GM21528 (cell line): ENCODE data around the gene ZBTB24.

Experiments
- ATAC-seq: cut with Tn5 transposase; IDR thresholded peaks from one replicate; pipeline ENCODE4 v1.9.1; 2021; ENCODE audit warnings: mild to moderate bottlenecking, moderate library complexity; ENCODE audit not compliant: unreplicated experiment, low FRiP score

ZBTB24 gene

DNA sequence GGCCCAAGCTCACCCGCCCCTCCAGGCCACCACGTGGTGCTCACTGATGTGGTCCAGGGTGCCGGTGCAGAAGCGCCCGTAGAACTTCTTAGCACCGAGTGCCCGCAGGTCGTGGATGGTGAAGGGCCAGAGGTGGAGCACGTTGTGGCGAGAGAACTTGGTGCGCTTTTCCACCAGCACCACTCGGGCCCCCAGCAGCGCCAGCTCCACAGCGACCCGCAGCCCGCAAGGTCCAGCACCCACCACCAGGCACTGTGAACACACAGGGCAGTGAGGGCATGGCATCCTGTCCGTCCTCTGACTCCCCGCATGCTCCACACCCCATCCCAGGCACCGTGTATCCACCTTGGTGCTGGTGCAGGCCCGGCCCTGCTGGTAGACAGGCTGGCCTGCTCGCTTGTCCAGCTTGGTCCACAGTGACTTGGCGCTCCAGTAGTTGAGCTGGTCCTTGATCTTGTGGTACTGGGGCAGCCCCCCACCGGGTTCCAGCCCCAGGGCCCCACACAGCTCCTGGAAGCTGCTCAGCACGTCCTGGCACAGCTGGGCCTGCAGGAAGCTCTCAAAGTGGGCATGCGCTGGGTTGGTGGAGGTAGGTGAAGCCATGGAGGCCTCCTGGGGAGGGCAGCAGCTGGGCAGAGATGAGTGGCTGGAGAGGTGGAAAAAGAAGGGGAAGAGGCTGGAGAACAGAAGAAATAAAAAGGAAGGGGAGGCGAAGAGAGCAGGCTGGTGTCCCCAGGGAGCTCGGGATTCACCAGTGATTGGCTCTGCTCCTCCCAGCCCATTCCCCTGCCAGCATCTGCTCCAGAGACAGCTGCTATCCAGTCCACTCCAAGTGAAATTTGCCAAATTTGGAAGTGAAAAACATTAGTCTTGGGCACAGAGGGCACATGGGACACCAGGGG, 29.2 kb downstream of the ZBTB24 start:
- ATAC-seq, result no peak

DNA sequence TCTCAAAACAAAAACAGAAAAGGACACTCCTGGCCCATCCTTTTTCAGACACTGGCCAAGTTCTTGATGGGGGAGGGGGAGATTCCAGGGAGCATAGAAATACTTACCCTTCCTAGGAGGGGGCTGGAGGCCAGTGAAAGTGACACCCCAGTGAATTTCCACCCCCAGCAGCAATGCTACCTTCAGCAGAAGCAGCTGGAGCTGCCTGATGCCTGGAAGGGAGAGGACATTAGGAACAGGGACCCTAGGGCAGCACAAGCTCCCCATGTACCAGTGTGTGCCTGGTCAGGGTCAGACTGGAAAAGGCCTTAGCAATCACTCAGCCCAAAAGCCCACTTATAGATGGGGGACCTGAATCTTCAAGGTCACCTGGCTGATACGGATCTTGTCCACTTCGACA, 29.9 kb downstream of the ZBTB24 start:
- no peak for ATAC-seq

DNA sequence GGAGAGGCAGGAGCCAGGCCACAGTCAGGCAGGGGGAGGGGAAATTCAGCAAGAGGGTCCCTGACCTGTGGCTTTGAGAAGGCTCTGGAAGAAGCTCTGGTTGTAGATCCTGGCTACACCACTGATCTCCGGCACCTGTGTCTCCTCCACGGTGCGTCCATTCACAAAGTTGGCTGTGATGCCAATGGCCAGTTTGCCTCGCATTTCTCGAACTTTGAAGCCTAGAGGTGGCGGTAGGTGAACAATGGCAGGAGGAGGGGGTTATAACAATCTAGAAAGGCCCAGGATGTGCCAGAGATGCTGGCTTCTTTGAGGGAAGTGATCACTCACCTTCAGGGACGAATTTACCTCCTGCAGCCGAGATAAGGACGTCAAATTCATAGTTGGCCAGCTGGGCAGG, 30.8 kb downstream of the ZBTB24 start:
- no peak for ATAC-seq

DNA sequence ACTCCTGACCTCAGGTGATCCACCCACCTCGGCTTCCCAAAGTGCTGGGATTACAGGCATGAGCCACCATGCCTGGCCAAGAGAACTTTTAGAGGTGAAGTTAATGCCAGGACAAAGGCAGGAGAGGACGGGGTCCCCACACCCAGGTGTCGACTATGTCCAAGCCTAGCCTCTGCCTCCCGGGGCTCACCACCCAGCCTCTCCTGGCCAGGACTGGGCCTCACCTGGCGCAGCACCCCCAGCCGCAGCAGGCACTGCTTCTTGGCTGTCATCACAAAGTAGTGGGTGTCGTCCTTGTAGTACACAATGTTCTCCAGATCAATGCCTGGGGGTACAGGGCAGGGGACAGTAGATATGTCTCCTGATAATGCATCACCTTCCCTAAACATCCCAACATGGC, 31.6 kb downstream of the ZBTB24 start:
- no peak for ATAC-seq

DNA sequence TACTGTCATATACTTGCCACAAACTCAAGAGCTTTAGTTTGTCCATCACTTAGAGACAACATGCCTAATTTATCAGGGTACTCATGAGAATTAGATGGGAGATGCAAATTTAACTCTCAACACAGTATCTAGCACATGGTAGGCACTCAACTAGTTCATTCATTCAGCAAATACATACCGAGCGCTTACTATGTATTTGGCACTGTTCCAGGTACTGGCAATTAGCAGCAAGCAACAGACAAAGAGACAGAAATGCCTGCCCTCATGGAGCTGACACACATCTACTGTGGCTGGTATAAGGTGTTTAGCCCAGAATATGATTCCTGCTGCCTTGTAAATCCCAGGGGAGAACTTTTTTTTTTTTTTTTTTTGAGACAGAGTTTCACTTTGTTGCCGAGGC, 32.2 kb downstream of the ZBTB24 start:
- no peak for ATAC-seq

DNA sequence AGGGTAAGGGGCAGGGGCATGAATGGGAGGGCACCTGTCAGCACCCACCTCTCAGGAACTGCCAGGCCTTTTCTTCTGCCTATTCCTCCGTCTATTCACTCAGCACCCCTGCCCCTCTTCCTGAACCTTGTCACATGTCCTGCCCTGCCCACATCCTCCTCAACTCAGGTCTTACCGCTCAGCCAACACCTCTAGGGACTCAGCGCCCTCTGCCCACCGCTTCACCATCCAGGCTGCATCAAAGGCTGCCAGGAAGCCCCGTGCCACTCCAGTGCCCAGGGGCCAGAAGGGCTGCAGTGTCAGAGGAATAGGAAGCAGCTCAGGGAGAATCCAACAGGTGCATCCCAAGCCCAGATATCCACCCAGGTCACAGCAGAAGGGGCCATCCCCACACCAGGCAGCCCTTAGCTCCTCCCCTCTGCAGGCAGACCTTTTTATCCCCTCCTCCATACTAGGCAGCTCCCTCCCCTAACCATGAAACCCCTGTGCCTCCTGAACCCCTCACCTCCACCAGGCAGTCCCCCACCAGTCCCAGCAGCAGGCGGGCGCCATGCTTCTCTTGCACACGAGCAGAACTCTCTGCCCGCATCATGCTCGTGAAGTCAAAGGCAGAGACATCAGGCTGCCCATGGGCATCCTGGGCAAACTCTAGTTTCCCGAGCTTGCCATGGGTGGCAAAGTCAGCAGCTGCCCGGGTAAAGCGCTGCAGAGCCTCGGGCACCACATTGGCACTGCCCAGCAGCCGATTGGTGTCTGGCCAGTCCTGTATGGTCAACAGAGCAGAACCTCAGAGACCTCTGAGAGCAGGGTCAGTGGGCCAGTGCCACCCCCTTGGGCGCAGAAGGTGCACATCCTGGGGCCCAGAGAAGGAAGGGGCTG, 33.0 kb downstream of the ZBTB24 start:
- no peak for ATAC-seq

DNA sequence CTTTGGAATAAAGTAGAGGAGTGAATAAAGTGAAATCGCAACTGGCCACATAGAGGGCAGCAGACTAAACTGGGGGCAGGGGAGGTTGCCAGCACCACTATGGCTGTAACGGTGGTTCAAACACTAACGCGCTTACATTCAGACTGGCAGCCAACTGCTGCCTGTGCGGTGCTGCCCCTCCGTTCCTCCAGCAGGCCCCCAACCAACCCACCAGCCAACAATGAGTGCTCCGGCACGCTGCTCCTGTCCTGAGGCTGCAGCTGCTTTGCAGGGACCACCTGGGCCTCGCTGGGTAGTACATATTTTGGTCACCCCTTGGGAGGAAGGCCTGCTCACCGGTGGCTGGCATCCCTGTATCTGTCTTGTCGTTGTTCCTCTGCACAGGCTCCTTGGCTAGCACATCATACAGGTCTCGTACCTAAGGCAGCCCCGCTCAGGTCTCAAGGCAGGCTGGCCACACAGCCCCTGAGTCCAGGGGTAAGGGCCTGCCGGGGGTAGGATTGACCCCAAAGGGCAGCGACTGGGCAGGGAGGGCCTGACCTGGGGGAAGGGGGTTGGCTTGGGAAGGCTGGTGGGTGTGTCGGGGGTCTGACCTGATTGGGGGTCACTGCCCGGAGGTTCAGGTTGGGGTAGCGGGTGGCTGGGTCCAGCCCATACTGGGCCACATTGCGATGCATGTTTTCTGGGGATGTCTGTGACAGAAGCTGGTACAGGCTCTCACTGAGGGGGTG, 33.8 kb downstream of the ZBTB24 start:
- ATAC-seq, result no peak

DNA sequence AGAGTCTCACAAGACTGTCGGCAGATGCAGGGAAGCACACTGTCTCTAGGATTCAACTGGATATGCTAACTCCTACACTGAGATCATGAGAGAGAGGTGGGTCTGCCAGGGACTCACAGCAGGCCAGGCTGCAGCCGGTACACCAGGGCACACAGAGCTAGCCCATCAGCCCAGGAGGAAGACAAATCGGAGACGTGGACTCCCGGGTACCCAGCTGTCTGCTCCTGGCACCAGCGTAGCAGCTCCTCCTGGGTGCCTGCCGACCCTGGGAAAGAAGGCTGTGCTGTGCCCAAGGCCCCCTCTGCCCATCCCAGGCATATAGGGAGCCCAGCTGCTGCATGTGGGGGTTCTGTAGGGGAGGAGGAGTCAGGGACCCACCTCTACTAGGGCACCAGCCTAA, 34.4 kb downstream of the ZBTB24 start:
- ATAC-seq, result no peak

DNA sequence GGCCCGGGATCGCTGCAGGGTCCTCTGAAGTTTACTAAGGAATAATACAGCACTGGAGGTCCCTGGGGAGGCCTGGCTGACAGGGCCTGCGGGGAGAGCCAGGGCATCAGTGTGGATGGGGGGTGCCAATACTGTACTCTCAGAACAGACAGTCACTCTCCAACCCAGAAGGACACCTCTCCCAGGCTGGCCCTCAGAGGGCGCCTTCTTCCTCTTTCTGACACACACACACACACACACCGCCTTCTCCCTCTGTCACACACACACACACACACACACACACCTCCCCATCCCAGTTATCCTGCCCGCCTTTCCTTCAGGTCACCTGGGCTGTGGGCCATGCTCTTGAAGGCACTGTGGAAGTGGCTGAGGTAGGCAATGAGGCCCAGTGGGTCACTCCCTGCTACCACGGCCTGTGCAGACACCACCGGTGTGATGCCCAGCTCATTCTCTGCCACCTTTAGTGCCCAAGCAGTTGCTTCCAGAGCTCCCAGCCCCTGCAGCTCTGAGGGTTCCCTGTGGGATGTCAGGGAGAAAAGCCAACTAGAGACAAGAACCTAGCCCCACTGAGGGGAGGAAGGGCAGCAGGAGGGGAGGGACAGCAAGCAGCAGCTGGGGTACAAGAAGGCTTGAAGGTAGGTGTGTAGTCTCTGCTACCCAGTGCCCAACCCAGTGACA, 35.0 kb downstream of the ZBTB24 start:
- no peak for ATAC-seq

DNA sequence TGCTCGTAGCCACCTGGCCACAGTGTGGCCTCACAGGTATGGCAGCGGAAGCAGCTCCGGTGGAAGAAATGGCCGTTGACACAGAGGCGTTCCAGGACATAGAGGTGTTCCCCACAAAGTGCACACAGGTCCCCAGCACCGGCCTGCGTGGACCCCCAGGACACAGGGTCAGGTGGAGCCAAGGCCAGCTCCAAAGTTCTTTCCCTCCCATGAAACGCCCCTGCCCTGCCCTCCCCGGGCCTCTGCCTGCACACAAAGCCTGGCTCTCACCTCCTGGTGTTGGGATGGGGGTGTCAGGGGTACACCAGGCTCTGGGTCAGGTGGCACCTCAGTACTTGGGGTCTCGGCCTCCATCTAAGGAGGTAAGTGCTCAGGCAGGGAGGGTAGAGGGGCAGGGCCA, 35.9 kb downstream of the ZBTB24 start:
- ATAC-seq, result no peak

DNA sequence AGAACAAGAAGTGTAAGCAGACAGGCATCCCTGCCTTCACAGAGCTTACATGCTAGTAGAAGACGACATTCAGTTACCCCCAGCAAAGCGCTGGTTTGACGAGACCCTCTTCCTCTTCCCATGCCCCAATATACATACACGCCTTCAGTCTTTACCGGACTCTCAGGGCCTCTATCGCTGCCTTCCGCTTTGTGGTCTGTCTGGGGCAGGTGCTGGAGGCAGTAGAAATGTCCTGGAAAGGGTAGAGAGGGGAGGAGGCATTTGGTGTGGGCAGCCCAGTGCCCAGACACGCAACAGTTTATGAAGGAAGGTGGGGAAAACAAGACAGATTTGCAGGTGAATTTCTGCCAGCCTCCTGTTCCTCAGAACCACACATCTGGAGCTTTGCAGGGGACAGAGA, 36.5 kb downstream of the ZBTB24 start:
- ATAC-seq, result no peak

DNA sequence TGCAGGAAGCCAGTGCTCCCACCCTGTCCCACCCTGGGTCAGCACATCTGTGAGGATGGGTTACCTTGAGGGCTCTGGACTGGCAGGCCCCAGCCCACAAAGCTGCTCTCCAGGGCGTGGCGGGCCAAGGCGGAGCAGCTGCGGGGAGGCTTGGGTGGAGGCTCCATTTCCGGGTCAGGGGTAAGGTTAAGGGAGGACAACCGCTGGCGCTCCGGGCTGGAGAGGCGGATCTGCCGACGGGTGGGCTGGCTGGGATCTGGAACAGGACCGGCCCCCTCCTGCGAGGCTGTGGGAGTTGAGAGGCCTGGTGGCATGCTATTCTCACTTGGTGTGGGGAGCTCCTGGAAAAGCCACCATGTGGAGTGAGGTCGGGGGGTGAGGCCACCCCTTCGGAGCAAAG, 36.9 kb downstream of the ZBTB24 start:
- no peak for ATAC-seq

DNA sequence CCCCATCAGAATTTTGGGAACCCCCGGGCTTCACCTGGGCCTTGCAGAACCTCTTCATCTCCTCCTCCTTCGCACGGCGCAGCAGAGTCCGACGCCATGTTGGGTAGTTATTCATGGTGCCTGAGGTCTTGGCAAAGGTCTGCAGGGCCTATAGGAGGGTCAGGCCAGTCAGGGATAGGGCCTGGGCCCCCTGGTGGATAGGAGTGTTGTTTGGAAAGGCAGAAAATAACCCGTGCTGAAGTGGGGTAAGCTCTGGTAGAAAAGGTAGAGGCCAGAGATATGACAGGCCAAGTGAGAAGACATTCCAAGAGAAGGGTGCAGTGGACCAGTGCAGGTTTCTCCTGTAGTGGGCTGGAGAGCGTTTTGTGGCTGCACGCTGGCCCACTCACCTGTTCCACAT, 37.6 kb downstream of the ZBTB24 start:
- no peak for ATAC-seq

DNA sequence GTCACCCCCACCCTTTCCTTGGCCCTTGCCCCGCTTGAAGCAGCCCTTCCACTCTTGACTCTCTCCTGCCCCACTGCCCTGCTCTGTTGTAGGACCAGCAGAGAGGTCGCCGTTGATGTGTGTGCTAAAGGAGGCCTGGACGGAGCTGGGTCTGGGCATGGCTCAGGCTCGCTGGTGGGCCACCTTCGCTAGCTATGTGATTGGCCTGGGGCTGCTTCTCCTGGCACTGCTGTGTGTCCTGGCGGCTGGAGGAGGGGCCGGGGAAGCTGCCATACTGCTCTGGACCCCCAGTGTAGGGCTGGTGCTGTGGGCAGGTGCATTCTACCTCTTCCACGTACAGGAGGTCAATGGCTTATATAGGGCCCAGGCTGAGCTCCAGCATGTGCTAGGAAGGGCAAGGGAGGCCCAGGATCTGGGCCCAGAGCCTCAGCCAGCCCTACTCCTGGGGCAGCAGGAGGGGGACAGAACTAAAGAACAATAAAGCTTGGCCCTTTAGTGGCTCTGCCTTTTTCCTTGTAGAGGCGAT, 39.5 kb downstream of the ZBTB24 start:
- ATAC-seq, result no peak

DNA sequence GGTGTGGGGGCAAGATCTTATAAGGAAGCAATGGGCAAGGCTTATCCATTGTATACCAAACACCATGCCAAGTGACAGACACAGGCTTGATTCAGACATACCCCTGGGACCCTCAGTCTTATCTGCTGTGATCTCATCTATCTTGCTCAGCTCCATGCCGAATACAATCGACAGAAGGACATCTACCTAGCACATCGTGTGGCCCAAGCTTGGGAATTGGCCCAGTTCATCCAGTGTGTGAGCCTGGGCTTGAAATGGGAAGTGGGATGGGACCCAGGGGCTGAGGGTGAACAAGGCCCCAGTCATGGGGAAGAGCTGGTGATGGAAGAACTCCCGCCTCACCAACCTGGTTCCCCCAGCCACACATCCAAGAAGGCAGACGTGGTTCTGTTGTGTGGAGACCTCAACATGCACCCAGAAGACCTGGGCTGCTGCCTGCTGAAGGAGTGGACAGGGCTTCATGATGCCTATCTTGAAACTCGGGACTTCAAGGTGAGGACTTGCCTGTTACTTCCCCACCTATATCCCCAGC, 40.6 kb downstream of the ZBTB24 start:
- no peak for ATAC-seq

DNA sequence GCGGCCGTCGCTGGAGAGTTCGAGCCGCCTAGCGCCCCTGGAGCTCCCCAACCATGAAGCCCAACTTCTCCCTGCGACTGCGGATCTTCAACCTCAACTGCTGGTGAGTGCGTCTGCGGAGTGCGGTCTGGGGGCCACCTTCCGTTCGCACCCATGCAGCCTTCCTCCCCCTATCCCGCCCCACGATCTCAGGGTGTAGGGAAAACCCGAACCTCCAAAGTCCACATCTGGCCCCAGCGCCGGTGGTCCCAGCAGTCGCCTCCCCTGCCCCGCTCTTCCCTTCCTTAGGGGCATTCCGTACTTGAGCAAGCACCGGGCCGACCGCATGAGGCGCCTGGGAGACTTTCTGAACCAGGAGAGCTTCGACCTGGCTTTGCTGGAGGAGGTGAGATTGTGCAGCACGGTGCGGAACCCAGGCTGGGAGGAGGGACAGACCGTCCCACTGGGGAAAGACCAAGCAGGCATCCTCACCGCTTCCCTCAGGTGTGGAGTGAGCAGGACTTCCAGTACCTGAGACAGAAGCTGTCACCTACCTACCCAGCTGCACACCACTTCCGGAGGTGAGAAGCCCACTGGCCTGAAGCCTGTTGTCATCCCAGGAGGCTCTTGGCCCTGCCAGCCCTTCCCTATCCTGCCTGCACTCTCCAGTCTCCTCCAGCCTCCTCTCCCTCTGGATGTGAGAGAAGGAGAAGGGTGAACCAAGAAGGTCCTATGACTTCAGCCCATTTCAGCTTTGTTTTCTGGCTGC, 41.8 kb downstream of the ZBTB24 start:
- peak; percentile 28 for ATAC-seq

DNA sequence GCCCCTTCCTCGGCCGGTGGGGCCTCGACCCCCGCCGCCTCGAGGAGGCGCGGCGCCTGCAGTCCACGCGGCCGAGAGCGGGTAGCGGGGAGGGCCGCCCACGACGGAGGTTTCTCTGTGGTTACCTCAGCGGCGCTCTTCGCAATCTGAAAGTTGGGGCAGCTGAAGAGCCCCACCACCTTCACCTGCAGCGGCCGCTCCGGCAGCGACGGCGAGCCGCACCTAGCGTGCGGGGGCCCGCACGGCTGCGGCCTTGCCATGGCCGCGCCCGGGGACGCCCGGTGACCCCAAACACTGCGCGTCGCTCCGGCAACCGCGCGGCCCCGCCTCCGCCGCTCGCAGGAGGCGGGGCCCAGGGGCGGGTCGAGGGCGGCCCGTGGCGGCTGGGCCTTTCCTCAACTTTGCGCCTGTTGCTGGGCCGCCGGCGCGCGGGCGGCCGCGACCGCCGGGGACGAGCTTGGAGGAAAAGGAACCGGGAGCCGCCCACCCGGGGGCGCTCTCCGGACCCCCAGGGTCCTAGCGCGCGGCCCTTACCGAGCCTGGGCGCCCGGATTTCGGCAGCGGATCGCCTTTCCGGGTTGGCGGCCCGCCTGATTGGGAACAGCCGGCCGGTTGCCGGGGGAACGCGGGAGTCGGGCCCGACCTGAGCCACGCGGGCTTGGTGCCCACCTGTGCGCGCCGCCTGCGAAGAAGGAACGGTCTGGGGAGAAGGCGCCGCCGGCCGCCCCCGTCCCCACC, 42.5 kb downstream of the ZBTB24 start, which contains the start of the genes PPIL6 and SMPD2:
PPIL6 (minus strand) TSS at position 298 of the 738 bp plus-strand sequence; CDS start at position 260, 38 bp downstream.
SMPD2 (plus strand) TSS at position 394 of the 738 bp plus-strand sequence. CDS start 398 bp downstream, outside the sequence.
- ATAC-seq, result peak; percentile 84

DNA sequence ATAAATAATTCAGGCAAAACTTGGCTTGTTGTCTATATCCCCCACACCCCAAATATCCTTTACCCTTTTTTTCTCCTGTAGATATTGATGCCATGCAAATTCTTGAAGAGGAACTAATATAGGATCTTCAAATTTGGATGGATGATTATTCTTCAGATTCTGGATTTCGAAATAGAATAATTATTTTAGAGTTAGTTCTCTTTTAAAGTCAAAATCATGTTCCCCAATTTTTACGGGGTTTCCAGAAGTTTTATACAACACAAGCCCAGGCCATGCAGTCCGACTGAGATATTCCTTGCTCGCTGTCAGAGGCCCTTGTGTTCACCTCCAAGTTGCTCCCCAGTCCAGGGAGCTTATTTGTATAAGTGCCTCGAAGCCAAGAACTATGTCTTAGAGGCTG, 47.0 kb downstream of the ZBTB24 start:
- no peak for ATAC-seq
